Hematopoietic multipotent progenitor cell treated with erythropoietin and hydrocortisone succinate and interleukin-3 and kit ligand, for 17 days (in vitro differentiated cells): ENCODE data around the gene MUC15.
"Not testable (repeated sequence)": the region's sequence is repeated elsewhere in the genome, so short reads cannot be mapped to it uniquely, and the experiment has no call there.

Source experiments
- DNase-seq: peaks from one replicate; pipeline ENCODE4 v3.0.0-alpha.2; 2015; ENCODE audit warnings: low spot score

Gene MUC15, protein sequence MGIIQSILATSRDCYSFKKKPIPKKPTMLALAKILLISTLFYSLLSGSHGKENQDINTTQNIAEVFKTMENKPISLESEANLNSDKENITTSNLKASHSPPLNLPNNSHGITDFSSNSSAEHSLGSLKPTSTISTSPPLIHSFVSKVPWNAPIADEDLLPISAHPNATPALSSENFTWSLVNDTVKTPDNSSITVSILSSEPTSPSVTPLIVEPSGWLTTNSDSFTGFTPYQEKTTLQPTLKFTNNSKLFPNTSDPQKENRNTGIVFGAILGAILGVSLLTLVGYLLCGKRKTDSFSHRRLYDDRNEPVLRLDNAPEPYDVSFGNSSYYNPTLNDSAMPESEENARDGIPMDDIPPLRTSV

DNA sequence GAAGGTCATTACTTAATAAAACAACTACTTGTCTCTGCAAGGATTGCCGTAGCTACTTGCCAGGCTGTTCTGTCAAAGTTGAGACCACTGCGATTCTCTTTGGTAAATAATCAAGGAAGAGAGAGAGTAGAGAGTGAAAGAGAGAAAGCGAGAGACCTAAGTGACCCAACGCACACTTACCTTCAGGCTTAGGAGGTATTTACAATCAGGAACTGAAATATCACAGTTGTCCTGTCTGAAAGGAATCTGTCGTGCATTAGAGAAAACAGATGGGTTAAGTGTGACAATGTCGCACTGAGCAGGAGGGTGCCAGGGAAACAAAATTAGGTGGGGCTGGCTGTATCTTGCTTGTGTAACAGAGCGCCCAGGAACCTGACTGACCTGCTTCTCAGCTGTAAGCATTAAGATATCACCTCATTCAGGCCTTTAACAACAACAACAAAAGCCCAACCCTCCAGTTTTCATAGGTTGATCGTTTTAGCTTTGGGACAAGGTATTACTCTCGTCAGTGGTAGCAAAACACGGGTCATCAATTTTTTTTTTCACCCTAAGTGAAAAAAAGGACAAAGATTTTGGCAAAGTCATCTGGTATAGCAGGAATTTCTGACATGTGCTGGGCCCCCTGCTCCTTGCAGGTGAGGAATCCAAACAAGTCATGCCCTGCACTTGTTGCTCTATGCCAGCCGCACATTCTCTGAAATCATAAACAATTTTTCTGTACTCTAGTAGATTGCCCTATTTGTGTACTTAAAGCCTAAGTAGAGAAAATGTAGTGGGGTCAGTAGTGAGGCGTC, at the start of gene MUC15:
Gene MUC15, minus strand, starts transcription at position 403 of the 794 bp plus-strand sequence. CDS start 5,169 bp downstream, outside the sequence.
- no peak for DNase-seq

- no peak for DNase-seq
Measured at GRCh38 chr11:26621132-26621531, 49.1 kb upstream of the MUC15 start.

- DNase-seq = no peak
Measured at GRCh38 chr11:26620282-26621045, 48.4 kb upstream of the MUC15 start.

DNA sequence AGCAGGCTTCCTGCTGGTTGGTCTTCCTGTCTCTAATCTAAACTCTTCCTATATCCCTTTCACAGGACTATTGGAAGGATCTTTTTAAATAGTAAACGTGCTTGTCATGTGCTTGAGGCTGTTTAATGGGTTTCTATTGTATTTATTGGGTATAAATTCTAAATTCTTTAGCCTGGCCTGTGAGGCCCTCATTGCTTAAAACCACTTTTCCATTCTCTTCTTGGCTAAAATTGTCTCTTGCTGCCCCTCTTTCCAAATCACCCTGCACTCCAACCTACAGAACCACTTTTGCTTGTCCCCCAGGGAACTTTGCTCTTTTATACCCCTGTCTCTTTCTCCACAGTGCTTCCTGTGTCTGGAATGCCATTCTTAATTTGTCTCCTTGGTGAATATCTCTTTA, 46.4 kb upstream of the MUC15 start:
- no peak for DNase-seq

- DNase-seq = no peak
Measured at GRCh38 chr11:26613759-26614158, 41.7 kb upstream of the MUC15 start.

DNA sequence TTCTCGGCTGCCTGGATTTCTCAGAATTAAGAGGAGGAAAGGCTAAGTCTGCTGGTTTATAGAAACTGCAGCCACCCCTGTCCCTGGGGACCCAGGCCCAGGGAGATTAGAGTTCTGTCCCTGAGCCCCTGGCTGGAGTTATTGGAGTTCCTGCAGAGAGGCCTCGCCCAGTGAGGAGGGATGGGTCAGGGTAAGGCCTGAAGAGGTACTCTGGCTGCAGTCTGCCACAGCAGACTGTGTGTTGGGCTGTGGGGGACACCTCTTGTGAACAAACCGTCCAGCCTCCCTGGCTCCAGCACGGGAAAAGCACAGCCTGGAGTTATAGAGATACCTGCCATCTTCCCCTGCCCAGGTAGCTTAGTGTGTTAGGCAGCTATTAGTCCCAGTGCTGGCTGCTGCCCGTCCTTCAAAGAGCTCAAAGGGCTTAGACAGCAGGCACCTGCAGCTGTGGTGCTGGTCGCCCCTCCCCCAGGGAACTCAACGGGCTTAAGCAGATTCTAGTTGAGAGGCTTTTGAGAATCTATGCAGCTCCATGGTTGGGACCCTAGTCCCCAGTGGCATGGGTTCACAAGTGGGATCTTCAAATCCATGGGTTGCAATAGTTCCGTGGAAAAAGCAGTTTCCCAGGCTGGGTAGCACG, 36.6 kb upstream of the MUC15 start:
- no peak for DNase-seq

- no peak for DNase-seq
Measured at GRCh38 chr11:26607725-26608506, 35.9 kb upstream of the MUC15 start.

DNA sequence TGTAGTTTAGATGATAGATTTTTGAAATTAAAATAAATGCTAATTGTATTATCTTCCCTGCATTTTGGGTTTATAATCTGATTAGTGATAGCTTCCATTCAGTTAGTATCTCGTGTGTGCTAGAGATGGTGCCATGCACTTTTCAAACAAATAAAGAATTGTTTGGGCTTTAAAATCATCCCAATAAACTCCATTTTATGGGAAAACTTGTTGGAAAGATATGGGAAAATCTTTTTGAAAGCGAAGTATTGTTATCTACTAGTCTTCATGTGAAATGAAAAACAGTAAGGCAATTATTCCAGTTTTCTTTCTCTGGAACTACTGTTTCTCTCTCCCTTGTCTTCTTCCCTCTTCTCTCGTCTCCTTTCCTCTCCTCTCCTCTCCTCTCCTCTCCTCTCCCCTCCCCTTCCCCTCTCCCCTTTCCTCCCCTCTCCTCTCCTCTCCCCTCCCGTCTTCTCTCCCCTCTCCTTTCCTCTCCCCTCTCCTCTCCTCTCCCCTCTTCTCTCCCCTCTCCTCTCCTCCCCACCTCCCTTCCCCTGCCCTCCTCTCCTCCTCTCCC, 27.9 kb upstream of the MUC15 start:
- no peak for DNase-seq

DNA sequence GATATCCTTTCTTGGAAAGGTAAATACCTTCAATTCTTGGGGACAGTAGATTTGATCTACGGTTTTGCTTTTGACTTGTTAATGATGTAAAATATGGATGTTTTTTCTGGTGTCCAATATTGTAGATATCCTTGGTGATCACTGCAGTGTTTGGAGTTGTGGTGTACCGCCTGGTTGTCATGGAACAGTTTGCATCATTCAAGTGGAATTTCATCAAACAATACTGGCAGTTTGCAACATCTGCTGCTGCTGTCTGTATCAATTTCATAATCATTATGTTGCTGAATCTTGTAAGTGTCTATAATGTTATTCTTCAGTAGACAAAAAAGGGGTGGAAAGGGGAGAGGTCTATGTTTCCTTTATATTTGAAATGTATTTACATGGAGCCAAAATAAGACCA, 27.4 kb upstream of the MUC15 start:
- DNase-seq = no peak

DNA sequence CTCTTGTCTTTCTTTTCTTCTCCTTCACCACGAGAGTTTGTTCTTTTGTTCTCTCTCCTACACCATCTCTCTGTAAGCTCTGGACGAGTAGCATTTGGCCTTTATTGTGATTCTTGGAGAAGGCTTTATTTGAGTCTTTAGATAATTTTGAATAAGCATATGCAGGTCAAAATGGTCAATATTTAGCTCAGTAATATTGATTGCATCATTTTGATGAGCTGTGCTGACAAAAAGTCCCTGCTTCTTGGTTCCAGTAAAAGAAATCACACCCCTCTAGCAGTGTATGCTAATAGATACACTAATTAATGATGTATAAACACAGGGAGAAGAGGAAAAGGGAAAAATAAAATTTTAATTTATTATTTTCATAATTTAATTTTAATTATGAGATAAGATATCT, 25.8 kb upstream of the MUC15 start:
- no peak for DNase-seq

DNA sequence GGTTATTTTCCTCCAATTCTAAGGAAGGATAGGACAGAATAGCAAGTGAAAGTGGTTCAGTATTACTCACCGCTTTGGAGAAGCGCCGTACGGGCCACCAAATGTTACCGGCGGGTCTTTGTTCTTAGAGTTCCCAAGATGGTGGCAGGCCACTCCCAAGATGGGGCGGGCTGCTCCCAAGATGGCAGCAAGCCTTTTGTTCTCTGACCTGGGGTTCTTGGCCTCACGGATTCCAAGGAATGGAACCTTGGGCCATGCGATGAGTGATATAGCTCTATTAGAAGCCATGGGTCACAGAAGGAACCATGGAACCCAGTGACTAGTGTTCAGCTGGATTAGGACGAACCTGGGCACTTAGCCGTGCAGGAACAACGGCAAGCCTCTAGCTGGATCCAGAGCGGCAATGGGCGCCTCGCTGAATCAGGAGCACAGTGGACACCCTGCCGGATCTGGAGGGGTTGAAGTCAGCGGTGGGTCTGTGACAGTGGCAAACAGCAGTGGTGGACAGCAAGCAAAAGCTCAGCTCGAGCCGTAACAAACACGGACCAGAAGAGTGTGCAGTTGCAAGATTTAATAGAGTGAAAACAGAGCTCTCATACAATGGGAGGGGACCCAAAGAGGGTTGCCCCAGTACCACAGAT, 25.1 kb upstream of the MUC15 start:
- not testable (repeated sequence) for DNase-seq

DNA sequence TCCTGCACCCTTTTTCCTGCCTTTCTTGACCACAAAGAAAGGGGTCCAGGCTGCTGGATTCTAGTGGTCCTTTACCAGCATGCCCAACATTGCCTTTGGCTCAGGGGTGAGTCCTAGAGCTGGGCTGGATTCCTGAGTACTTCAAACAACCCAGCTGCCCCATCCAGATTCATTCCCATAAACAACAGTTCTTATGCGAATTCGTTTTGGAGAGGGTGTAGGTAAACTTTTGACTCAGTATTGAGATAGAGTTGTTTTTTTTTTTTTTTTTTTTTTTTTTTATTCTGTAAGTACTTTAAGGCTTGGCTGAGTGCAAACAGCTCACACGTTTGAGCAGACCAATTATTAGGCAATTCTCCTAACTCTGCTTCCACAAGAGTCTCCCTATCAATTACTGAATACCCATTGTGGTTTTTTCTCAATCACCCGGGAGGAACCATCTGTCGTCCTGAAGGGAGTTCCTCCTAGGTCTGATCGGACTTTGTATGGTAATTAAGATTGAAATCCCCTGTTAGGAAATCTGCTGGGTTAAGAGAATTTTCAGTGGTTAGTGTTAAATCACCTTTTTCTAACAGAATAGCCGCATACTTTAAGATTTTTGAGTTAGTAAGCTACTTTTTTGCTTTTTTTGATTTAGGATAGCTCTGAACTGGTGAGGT, 23.3 kb upstream of the MUC15 start:
- not testable (repeated sequence) for DNase-seq

DNA sequence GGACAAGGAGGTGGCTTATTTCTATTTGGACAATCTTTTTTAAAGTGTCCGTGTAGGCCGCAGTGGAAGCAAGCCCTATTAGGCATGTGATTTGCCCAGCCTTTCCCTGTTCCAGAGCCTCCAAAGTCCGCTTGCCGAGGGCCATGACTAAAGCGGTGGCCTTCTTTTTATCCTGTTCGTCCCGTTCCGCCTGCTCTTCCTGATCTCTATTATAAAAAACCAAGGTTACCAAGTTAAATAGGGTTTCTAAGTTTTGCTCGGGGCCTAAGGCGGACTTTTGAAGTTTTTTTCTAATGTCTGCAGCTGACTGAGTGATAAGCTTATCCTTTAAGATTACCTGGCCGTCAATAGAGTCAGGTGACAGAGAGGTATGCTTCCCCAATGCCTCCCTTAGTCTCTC, 21.6 kb upstream of the MUC15 start:
- DNase-seq = no peak

- no peak for DNase-seq
Measured at GRCh38 chr11:26587073-26587472, 15.0 kb upstream of the MUC15 start.

GRCh38 chr11:26584818-26585217, 12.8 kb upstream of the MUC15 start:
- no peak for DNase-seq

GRCh38 chr11:26583550-26583949, 11.5 kb upstream of the MUC15 start:
- no peak for DNase-seq

GRCh38 chr11:26580929-26581328, 8.9 kb upstream of the MUC15 start:
- DNase-seq = no peak

DNA sequence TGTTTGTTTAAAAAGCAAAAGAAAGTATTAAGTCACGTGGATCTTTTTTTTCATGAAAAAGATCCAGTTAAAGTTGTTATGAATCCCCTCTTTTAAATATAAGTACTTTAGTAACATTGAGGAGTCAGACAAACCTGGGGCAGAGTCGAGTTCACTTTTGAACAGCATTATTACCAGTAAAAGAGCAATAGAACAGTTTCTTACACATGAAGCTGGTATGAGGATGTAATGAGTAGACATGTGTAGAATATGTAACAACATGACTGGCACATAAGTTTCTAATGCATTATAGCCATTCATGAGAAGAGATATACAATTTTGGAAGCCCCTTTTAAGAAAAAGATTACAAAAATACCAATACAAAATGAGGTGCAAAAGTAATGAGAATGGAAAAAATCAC, 7.6 kb upstream of the MUC15 start:
- DNase-seq = no peak

DNA sequence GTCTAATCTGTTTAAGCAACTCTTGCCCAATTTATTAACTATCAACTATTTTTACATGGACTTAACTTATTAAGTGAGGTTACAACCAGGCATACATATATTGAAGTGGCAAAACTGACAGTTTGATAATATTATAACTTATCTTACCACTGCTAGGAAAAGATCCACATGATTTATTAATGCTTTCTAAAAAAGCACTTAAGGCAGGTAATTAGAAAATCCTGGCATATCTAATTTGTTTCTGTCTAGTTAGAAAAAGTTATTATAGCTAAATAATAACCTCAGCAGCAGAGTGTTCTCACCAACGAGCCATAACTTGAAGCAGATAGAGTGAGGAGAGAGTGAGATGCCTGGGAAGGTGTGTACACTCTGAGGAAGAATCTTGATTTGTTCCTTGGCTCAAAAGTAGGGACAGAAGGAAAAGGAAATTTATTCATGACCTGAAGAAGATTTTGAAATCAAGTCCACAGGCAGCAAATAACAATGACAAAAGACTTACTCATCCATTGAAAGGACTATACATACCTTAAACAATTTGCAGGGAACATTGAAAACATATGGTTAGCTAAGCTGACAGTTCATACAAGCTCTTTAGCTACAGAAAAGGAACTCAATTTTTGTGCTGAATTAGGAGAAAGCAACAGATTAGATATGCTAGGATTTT, 7.1 kb upstream of the MUC15 start:
- DNase-seq = no peak
